CD8-positive, alpha-beta memory T cell (primary cell): Measurements from ENCODE around the gene ANKRD1. TPM values are rescaled to one million over a fixed set of nuclear protein-coding genes. Genes with fewer than 3 reads are reported as not detected.

Experiments
- CTCF ChIA-PET: fragments of 350-600 bp; sonication (Branson Sonifier 250); formaldehyde crosslinking; loops from one replicate; lab custom pipeline; 2021; ENCODE audit warnings: antibody characterized with exemption; lab: Charles Lee
- POLR2A ChIA-PET: fragments of 350-600 bp; sonication (Branson Sonifier 250); formaldehyde crosslinking; loops from one replicate; lab custom pipeline; 2021; ENCODE audit warnings: antibody characterized with exemption; lab: Charles Lee
- DNase-seq, 5 donors: peaks; one replicate each; pipeline versions ENCODE4 v3.0.0 to v3.0.0-alpha.2; 2020 to 2022; ENCODE audit warnings: mixed read lengths in 1 of 5
- H3K27ac ChIP-seq: one replicate; pipeline ENCODE4 v1.7.0; 2013; ENCODE audit warnings: low read depth, mild to moderate bottlenecking, low read length, moderate library complexity
- H3K27me3 ChIP-seq: 2 replicates; pipeline ENCODE4 v1.7.0; 2013; ENCODE audit warnings: low read length, mild to moderate bottlenecking; ENCODE audit not compliant: insufficient read depth, poor library complexity, severe bottlenecking
- H3K36me3 ChIP-seq: 2 replicates; pipeline ENCODE4 v1.7.0; 2013; ENCODE audit warnings: mild to moderate bottlenecking, low read length, moderate library complexity; ENCODE audit not compliant: insufficient read depth
- H3K4me1 ChIP-seq: 2 replicates; pipeline ENCODE4 v1.7.0; 2013; ENCODE audit warnings: mild to moderate bottlenecking, low read length, moderate library complexity; ENCODE audit not compliant: insufficient read depth
- H3K4me3 ChIP-seq: 2 replicates; pipeline ENCODE4 v1.7.0; 2013; ENCODE audit warnings: mild to moderate bottlenecking, low read length
- H3K9me3 ChIP-seq: 2 replicates; pipeline ENCODE4 v1.7.0; 2013; ENCODE audit warnings: mild to moderate bottlenecking, low read length
- H3K27ac Mint-ChIP-seq, 8 donors: one replicate each; pipeline ENCODE4 v1.8.0; 2020 to 2021; ENCODE audit warnings: mixed read lengths in 8 of 8, mild to moderate bottlenecking in 6 of 8, inconsistent platforms in 3 of 8, moderate library complexity in 3 of 8
- H3K27me3 Mint-ChIP-seq, 2 donors: one replicate each; pipeline ENCODE4 v1.8.0; 2020 to 2021; ENCODE audit warnings: mixed read lengths in 2 of 2, mild to moderate bottlenecking in 1 of 2, moderate library complexity in 1 of 2
- H3K36me3 Mint-ChIP-seq, 3 donors: one replicate each; pipeline ENCODE4 v1.8.0; 2020 to 2021; ENCODE audit warnings: mixed read lengths in 3 of 3, inconsistent platforms in 1 of 3, mild to moderate bottlenecking in 1 of 3
- H3K4me1 Mint-ChIP-seq, 3 donors: one replicate each; pipeline ENCODE4 v1.8.0; 2020 to 2021; ENCODE audit warnings: mixed read lengths in 3 of 3, inconsistent platforms in 1 of 3, mild to moderate bottlenecking in 1 of 3
- H3K4me3 Mint-ChIP-seq, 7 donors: one replicate each; pipeline ENCODE4 v1.8.0; 2020 to 2021; ENCODE audit warnings: mixed read lengths in 7 of 7, mild to moderate bottlenecking in 6 of 7, moderate library complexity in 4 of 7, inconsistent platforms in 2 of 7
- H3K9me3 Mint-ChIP-seq, 5 donors: one replicate each; pipeline ENCODE4 v1.8.0; 2020 to 2022; ENCODE audit warnings: mixed read lengths in 5 of 5, mild to moderate bottlenecking in 3 of 5, moderate library complexity in 2 of 5, inconsistent platforms in 1 of 5
- polyA plus RNA-seq: library from polyadenylated mRNA; unstranded; fragments of 300-500 nt; fragmentation: Illumina TruSeq; gene quantifications from one replicate; pipeline ENCODE4 v1.2.3, GENCODE V29; 2021
- total RNA-seq, 2 experiments: library from RNA; stranded (reverse); gene quantifications; one replicate each; pipeline ENCODE4 v1.2.3, GENCODE V29; 2021

ANKRD1 gene
- total and polyA plus RNA-seq, 3 experiments from 2014 or later: not detected

- CTCF ChIA-PET: interaction anchor here (1.0 kb wide), 1 partner anchor 14 kb away, joined by 4 read pairs; the partner anchor contains the start of gene HTR7
Observed at GRCh38 chr10:90872648-90873020, 48.3 kb downstream of the ANKRD1 start.

GRCh38 chr10:90871766-90872647 is 48.9 kb downstream of the ANKRD1 start, which contains the start of gene RPP30:
Gene RPP30 (plus strand): TSS chr10:90871974. CDS start chr10:90871987, 13 bp downstream.
- Mint-ChIP-seq H3K4me3 (peak within 1 kb of the TSS; percentile 95 to 98 (median 96)), H3K27ac (peak within 1 kb of the TSS; percentile 76 to 93 (median 88)), H3K9me3 (peaks cover 0 to 10% (median 0%) of the 10 kb centered on the region in 5 donors), H3K36me3 (peaks cover 0 to 25% (median 8%) of the 10 kb centered on the region in 3 donors), H3K4me1 (peaks cover 34 to 50% (median 42%) of the 10 kb centered on the region in 3 donors), H3K27me3 (peaks cover 9 to 30% of the 10 kb centered on the region in 2 donors)
- H3K36me3 ChIP-seq: peaks cover 13% of the 10 kb centered on the region
- peak within 1 kb of the TSS; percentile 34 for H3K27ac ChIP-seq
- H3K4me1 ChIP-seq: peaks cover 17% of the 10 kb centered on the region
- CTCF ChIA-PET: interaction anchor here (0.7 to 2.3 kb wide), 7 partner anchors 8 to 1039 kb away, joined by 3 to 10 read pairs (median 4); partner anchors contain the start of gene HTR7
- H3K4me3 ChIP-seq: peak within 1 kb of the TSS; percentile 81
- peak; percentile 68 to 84 (median 74) for DNase-seq
- no peaks in the 10 kb centered on the region for H3K9me3 ChIP-seq
- H3K27me3 ChIP-seq: no peaks in the 10 kb centered on the region
- POLR2A ChIA-PET: interaction anchor here (0.7 to 1.2 kb wide), 3 partner anchors 8 to 121 kb away, joined by 3 to 4 read pairs (median 3); no protein-coding TSS in a partner anchor

More at GRCh38 chr10:90872648-90873020, 48.3 kb downstream of the ANKRD1 start:
- Mint-ChIP-seq H3K9me3 (peaks cover 0 to 10% (median 0%) of the 10 kb centered on the region in 5 donors), H3K36me3 (peaks cover 0 to 31% (median 11%) of the 10 kb centered on the region in 3 donors), H3K27ac (peak overlapping the region in 6 of 8 donors; percentile 79 to 93 (median 90)), H3K27me3 (peaks cover 8 to 24% of the 10 kb centered on the region in 2 donors), H3K4me3 (peak overlapping the region; percentile 95 to 98 (median 96)), H3K4me1 (peaks cover 34 to 50% (median 42%) of the 10 kb centered on the region in 3 donors)
- peak overlapping the region; percentile 81 for H3K4me3 ChIP-seq
- H3K27ac ChIP-seq: peak overlapping the region; percentile 34
- no peaks in the 10 kb centered on the region for H3K27me3 ChIP-seq
- H3K9me3 ChIP-seq: no peaks in the 10 kb centered on the region
- peaks cover 17% of the 10 kb centered on the region for H3K4me1 ChIP-seq
- peaks cover 13% of the 10 kb centered on the region for H3K36me3 ChIP-seq
- no peak for DNase-seq
- POLR2A ChIA-PET: no interaction called here

GRCh38 chr10:90871279-90871765 is 49.6 kb downstream of the ANKRD1 start:
- Histone ChIP-seq H3K27me3 (no peaks in the 10 kb centered on the region), H3K27ac (no peak overlapping the region), H3K4me3 (peak overlapping the region; percentile 81), H3K9me3 (no peaks in the 10 kb centered on the region), H3K4me1 (peaks cover 17% of the 10 kb centered on the region), H3K36me3 (peaks cover 6% of the 10 kb centered on the region)
- peak overlapping the region; percentile 95 to 98 (median 96) for H3K4me3 Mint-ChIP-seq
- peaks cover 0 to 10% (median 0%) of the 10 kb centered on the region in 5 donors for H3K9me3 Mint-ChIP-seq
- peaks cover 13 to 37% of the 10 kb centered on the region in 2 donors for H3K27me3 Mint-ChIP-seq
- ChIA-PET POLR2A (interaction anchor here (0.7 to 1.2 kb wide), 3 partner anchors 9 to 121 kb away, joined by 3 to 4 read pairs (median 3); no protein-coding TSS in a partner anchor), CTCF (interaction anchor here (0.7 to 2.3 kb wide), 6 partner anchors 9 to 1038 kb away, joined by 3 to 10 read pairs (median 4); partner anchors contain the start of gene HTR7)
- H3K4me1 Mint-ChIP-seq: peaks cover 34 to 50% (median 42%) of the 10 kb centered on the region in 3 donors
- peak in 4 of 5 donors; percentile 15 to 49 (median 28) for DNase-seq
- peak overlapping the region; percentile 76 to 93 (median 88) for H3K27ac Mint-ChIP-seq
- H3K36me3 Mint-ChIP-seq: peaks cover 0 to 19% (median 4%) of the 10 kb centered on the region in 3 donors

- H3K4me3 ChIP-seq: no peak overlapping the region
- H3K9me3 ChIP-seq: no peaks in the 10 kb centered on the region
- no peaks in the 10 kb centered on the region for H3K36me3 ChIP-seq
- Mint-ChIP-seq H3K4me3 (no peak overlapping the region), H3K27me3 (peaks cover 22 to 69% of the 10 kb centered on the region in 2 donors), H3K36me3 (no peaks in the 10 kb centered on the region), H3K9me3 (peaks cover 0 to 10% (median 0%) of the 10 kb centered on the region in 5 donors), H3K4me1 (peaks cover 6 to 9% (median 8%) of the 10 kb centered on the region in 3 donors), H3K27ac (no peak overlapping the region)
- H3K27ac ChIP-seq: no peak overlapping the region
- no peak for DNase-seq
- H3K27me3 ChIP-seq: no peaks in the 10 kb centered on the region
- CTCF ChIA-PET: interaction anchor here (1.9 kb wide), 1 partner anchor 14 kb away, joined by 5 read pairs; no protein-coding TSS in a partner anchor
- POLR2A ChIA-PET: no interaction called here
- no peaks in the 10 kb centered on the region for H3K4me1 ChIP-seq
Observed at GRCh38 chr10:90866050-90866598, 54.8 kb downstream of the ANKRD1 start.

GRCh38 chr10:90865401-90865800 is 55.5 kb downstream of the ANKRD1 start:
- no peak for DNase-seq
- Histone ChIP-seq H3K36me3 (no peaks in the 10 kb centered on the region), H3K27me3 (no peaks in the 10 kb centered on the region), H3K4me3 (no peak overlapping the region), H3K4me1 (no peaks in the 10 kb centered on the region), H3K9me3 (no peaks in the 10 kb centered on the region), H3K27ac (no peak overlapping the region)
- no peaks in the 10 kb centered on the region for H3K36me3 Mint-ChIP-seq
- CTCF ChIA-PET: interaction anchor here (1.9 kb wide), 1 partner anchor 15 kb away, joined by 5 read pairs; no protein-coding TSS in a partner anchor
- POLR2A ChIA-PET: no interaction called here
- peaks cover 21 to 71% of the 10 kb centered on the region in 2 donors for H3K27me3 Mint-ChIP-seq
- H3K9me3 Mint-ChIP-seq: peaks cover 0 to 9% (median 0%) of the 10 kb centered on the region in 5 donors
- peaks cover under 1 to 2% (median 1%) of the 10 kb centered on the region in 3 donors for H3K4me1 Mint-ChIP-seq
- no peak overlapping the region for H3K27ac Mint-ChIP-seq
- H3K4me3 Mint-ChIP-seq: no peak overlapping the region

GRCh38 chr10:90862908-90863514 is 57.9 kb downstream of the ANKRD1 start:
- Histone ChIP-seq H3K4me1 (no peaks in the 10 kb centered on the region), H3K36me3 (no peaks in the 10 kb centered on the region), H3K4me3 (no peak overlapping the region), H3K27ac (no peak overlapping the region), H3K9me3 (no peaks in the 10 kb centered on the region), H3K27me3 (peaks cover 6% of the 10 kb centered on the region)
- Mint-ChIP-seq H3K9me3 (no peaks in the 10 kb centered on the region), H3K27me3 (peaks cover 14 to 72% of the 10 kb centered on the region in 2 donors), H3K27ac (no peak overlapping the region), H3K4me1 (peaks cover 3 to 7% (median 5%) of the 10 kb centered on the region in 3 donors), H3K36me3 (peaks cover 0 to 1% (median 0%) of the 10 kb centered on the region in 3 donors), H3K4me3 (no peak overlapping the region)
- POLR2A ChIA-PET: no interaction called here
- CTCF ChIA-PET: interaction anchor here (0.8 kb wide), 1 partner anchor 434 kb away, joined by 3 read pairs; no protein-coding TSS in a partner anchor
- no peak for DNase-seq
